Breast epithelium (tissue), 4 donors: ENCODE results near the gene CRK. TPM values are rescaled to one million over a fixed set of nuclear protein-coding genes. Genes with fewer than 3 reads are reported as not detected.
A peak's percentile ranks its signal among the peaks of the same experiment; 100 is the strongest.

Experiments
- DNase-seq, 2 donors: peaks; one replicate each; pipeline ENCODE4 v3.0.0-alpha.2; 2019; ENCODE audit warnings: low spot score in 2 of 2
- H3K27ac ChIP-seq, 2 donors: fragments of 200-600 bp; sonication (generic) in 1 of 2; one replicate each; pipeline ENCODE4 v1.5.1; 2016 to 2019; ENCODE audit warnings: mild to moderate bottlenecking in 1 of 2
- H3K27me3 ChIP-seq, 2 donors: fragments of 200-600 bp; sonication (generic) in 1 of 2; one replicate each; pipeline versions ENCODE4 v1.5.1 to v1.6.0; 2017 to 2019; ENCODE audit warnings: control low read depth in 1 of 2, mild to moderate bottlenecking in 1 of 2
- H3K36me3 ChIP-seq: fragments of 200-600 bp; one replicate; pipeline ENCODE4 v1.5.1; 2019
- H3K4me1 ChIP-seq, 2 donors: fragments of 200-600 bp; sonication (generic); one replicate each; pipeline ENCODE4 v1.5.1; 2016 to 2019; ENCODE audit warnings: control low read depth in 1 of 2
- H3K4me3 ChIP-seq, 3 donors: fragments of 200-600 bp; sonication (generic); 1 replicate in 2 of 3; 2 replicates in 1 of 3; pipeline ENCODE4 v1.5.1; 2016 to 2019; ENCODE audit warnings: mild to moderate bottlenecking in 3 of 3, moderate library complexity in 2 of 3
- H3K9me3 ChIP-seq, 2 donors: fragments of 200-600 bp; sonication (generic) in 1 of 2; one replicate each; pipeline ENCODE4 v1.5.1; 2016 to 2019; ENCODE audit warnings: control low read depth in 1 of 2
- CTCF ChIP-seq, 3 donors: fragments of 450-650 bp; IDR thresholded peaks; one replicate each; pipeline ENCODE4 v1.5.1; 2016 to 2017; ENCODE audit warnings: antibody characterized with exemption in 3 of 3, mild to moderate bottlenecking in 3 of 3, moderate library complexity in 3 of 3
- POLR2A ChIP-seq: fragments of 450-650 bp; IDR thresholded peaks from one replicate; pipeline ENCODE4 v1.6.1; 2016; ENCODE audit warnings: antibody characterized with exemption, mild to moderate bottlenecking, moderate library complexity
- POLR2AphosphoS5 ChIP-seq, 3 donors: sonication (generic); formaldehyde crosslinking; IDR thresholded peaks; one replicate each; pipeline ENCODE4 v1.6.1; 2017; ENCODE audit warnings: antibody characterized with exemption in 3 of 3
- intact Hi-C: fragments of 100-400 bp; cut with DNase I; formaldehyde crosslinking; loops from one replicate; pipeline ENCODE4 v1.15.1; 2023; ENCODE audit warnings: low total_unique reads
- total RNA-seq, 3 donors: library from RNA; depleted of rRNA; stranded (reverse); fragments of >200 nt; gene quantifications; one replicate each; pipeline ENCODE4 v1.1.0, GENCODE V29; 2016

Gene CRK
- total RNA-seq, 3 donors from 2014 or later, result 73.7 to 84.5 (median 76.8) TPM

GRCh38 chr17:1481736-1482135 lies 25.7 kb upstream of the CRK start:
- DNase-seq, result no peak
- peaks cover 4% of the 10 kb centered on the region for H3K36me3 ChIP-seq

GRCh38 chr17:1480747-1481465 lies 24.9 kb upstream of the CRK start:
- intact Hi-C loops, result no loop called here
- TF ChIP-seq POLR2AphosphoS5 (IDR thresholded peaks at IDR 0.05), result no peak
- TF ChIP-seq POLR2A, result no peak
- TF ChIP-seq CTCF (IDR thresholded peaks at IDR 0.05), result no peak
- Histone ChIP-seq H3K4me3 (no peak overlapping the region), H3K27me3 (no peaks in the 10 kb centered on the region), H3K4me1 (no peaks in the 10 kb centered on the region), H3K9me3 (no peaks in the 10 kb centered on the region), H3K36me3 (peaks cover 4% of the 10 kb centered on the region), H3K27ac (no peak overlapping the region)
- no peak for DNase-seq

More at GRCh38 chr17:1481736-1482135, 25.7 kb upstream of the CRK start:
- H3K4me1 ChIP-seq, result peaks cover 1% of the 10 kb centered on the region in 2 donors
- intact Hi-C loops, result no loop called here
- no peak for TF ChIP-seq POLR2A
- no peak for TF ChIP-seq CTCF (IDR thresholded peaks at IDR 0.05)
- TF ChIP-seq POLR2AphosphoS5 (IDR thresholded peaks at IDR 0.05), result no peak
- H3K9me3 ChIP-seq, result no peaks in the 10 kb centered on the region
- H3K27me3 ChIP-seq, result no peaks in the 10 kb centered on the region
- H3K27ac ChIP-seq, result no peak overlapping the region
- no peak overlapping the region for H3K4me3 ChIP-seq

GRCh38 chr17:1478418-1478817 lies 22.4 kb upstream of the CRK start:
- intact Hi-C loops, result no loop called here
- H3K36me3 ChIP-seq, result peaks cover 4% of the 10 kb centered on the region

GRCh38 chr17:1475321-1475854 lies 19.4 kb upstream of the CRK start:
- peak overlapping the region in 1 of 2 donors; percentile 71 for H3K27ac ChIP-seq

More at GRCh38 chr17:1478418-1478817, 22.4 kb upstream of the CRK start:
- H3K9me3 ChIP-seq, result no peaks in the 10 kb centered on the region
- TF ChIP-seq POLR2AphosphoS5 (IDR thresholded peaks at IDR 0.05) (no peak), CTCF (IDR thresholded peaks at IDR 0.05) (no peak), POLR2A (no peak)
- H3K4me3 ChIP-seq, result no peak overlapping the region
- H3K27ac ChIP-seq, result no peak overlapping the region
- no peak for DNase-seq
- H3K27me3 ChIP-seq, result no peaks in the 10 kb centered on the region
- no peaks in the 10 kb centered on the region for H3K4me1 ChIP-seq

More at GRCh38 chr17:1475321-1475854, 19.4 kb upstream of the CRK start:
- Histone ChIP-seq H3K9me3 (no peaks in the 10 kb centered on the region), H3K27me3 (no peaks in the 10 kb centered on the region), H3K36me3 (peaks cover 8% of the 10 kb centered on the region), H3K4me3 (no peak overlapping the region), H3K4me1 (no peaks in the 10 kb centered on the region)
- TF ChIP-seq POLR2A, result no peak
- TF ChIP-seq CTCF (IDR thresholded peaks at IDR 0.05), result no peak
- TF ChIP-seq POLR2AphosphoS5 (IDR thresholded peaks at IDR 0.05), result no peak
- no peak for DNase-seq
- intact Hi-C loops, result no loop called here
